ENCODE data around the gene AMBRA1.

The AMBRA1 gene

DNA sequence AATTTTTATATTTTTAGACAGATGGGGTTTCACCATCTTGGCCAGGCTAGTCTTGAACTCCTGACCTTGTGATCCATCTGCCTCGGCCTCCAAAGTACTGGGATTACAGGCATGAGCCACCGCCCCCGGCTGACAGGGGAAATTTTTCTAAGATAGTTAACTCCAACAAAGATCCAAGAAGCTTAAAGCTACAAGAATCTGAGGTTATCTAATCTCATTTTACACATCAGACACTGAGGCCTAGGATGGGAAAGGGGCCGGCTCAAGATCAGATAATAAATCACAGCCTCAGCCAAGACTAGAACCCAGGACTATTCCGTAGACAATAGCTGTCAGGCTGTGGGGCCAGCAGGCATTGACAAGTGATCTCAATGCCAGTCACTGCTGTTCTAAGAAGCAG lies 94.0 kb downstream of the AMBRA1 start:
- no peak for DNase-seq (ENCODE audit: extremely low read depth, low read depth)
- TF ChIP-seq, protein P1, sequence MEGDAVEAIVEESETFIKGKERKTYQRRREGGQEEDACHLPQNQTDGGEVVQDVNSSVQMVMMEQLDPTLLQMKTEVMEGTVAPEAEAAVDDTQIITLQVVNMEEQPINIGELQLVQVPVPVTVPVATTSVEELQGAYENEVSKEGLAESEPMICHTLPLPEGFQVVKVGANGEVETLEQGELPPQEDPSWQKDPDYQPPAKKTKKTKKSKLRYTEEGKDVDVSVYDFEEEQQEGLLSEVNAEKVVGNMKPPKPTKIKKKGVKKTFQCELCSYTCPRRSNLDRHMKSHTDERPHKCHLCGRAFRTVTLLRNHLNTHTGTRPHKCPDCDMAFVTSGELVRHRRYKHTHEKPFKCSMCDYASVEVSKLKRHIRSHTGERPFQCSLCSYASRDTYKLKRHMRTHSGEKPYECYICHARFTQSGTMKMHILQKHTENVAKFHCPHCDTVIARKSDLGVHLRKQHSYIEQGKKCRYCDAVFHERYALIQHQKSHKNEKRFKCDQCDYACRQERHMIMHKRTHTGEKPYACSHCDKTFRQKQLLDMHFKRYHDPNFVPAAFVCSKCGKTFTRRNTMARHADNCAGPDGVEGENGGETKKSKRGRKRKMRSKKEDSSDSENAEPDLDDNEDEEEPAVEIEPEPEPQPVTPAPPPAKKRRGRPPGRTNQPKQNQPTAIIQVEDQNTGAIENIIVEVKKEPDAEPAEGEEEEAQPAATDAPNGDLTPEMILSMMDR (IDR thresholded peaks at IDR 0.05; ENCODE audit: low read depth, low read length): no peak

DNA sequence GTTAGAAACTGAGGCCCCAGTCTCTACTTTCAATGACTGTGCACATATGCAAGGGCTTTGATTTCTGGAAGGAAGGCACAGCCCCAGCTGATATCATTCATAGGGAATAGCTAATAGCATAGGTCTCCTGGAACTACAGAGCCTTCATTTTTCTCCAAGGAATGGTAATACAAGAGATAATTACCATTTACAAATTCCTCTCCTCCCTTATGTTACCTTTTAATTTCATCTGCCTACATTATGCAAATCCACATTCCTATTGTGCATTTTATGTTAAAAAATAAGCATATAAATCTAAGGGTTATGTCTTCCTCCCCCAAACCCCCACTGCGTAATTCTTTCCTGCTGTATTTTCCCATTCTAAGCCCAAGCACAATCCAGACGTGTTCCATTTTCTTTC lies 94.9 kb downstream of the AMBRA1 start:
- TF ChIP-seq, protein P1 (IDR thresholded peaks at IDR 0.05; ENCODE audit: low read depth, low read length): no peak
- no peak for DNase-seq (ENCODE audit: extremely low read depth, low read depth)

DNA sequence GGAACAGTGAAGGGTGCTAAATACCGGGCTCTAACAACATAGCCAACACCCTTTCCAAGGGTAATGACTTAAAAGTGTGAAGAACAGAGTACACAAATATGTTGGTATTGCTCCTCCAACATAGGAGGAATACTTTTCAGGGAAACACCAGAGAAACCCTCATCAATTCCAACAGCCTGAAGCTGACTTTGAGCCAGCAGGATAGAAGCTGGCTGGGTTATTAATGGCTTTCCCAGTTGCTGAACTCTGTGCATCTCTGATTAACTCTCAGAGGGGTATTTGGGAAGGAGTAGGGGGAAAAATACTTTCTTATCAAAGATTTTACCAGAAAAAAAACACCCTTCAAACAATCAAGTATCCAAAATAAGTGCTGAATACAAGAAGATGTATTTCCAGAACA lies 95.6 kb downstream of the AMBRA1 start:
- TF ChIP-seq, protein P1 (IDR thresholded peaks at IDR 0.05; ENCODE audit: low read depth, low read length): no peak
- DNase-seq (ENCODE audit: extremely low read depth, low read depth): no peak

DNA sequence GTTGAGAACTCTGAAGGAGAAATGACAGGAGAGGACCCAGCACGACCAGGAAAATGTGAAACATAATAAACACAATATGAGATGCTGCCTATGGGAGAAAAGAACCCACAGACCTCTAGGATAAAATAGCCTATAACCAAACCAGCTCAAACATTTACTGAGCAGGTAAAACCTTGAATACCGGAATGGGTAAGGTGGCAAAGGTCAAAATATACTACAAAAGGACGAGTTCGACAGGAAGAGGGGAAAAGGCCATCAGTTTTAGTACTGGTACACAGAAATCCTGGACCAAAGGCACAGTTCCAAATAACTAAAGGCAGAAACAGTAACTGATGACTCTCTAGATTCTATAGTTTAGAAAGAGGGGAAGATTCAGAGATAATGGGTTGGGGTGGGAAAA lies 96.3 kb downstream of the AMBRA1 start:
- no peak for DNase-seq (ENCODE audit: extremely low read depth, low read depth)
- TF ChIP-seq, protein P1 (IDR thresholded peaks at IDR 0.05; ENCODE audit: low read depth, low read length): no peak

DNA sequence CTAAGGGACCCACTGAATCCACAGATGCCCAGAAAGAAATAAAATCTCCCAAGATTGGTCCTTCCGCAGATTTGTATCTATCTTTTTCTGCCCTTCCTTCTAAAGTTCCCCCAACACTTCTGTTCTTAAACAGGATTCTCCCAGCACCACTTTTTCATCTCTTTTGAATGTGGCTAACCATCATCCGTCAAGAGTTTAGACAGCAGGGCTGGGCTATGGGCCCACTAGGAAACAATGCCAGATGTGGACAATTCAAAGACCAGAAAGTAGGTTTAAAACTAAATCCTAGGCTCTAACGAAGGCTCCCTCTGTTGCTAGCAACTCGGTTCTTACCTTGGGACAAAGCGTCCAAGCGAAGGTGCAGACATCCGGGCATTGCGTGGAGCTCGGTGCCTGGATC lies 100.0 kb downstream of the AMBRA1 start:
- TF ChIP-seq, protein P1 (IDR thresholded peaks at IDR 0.05; ENCODE audit: low read depth, low read length): no peak
- DNase-seq (ENCODE audit: extremely low read depth, low read depth): no peak

DNA sequence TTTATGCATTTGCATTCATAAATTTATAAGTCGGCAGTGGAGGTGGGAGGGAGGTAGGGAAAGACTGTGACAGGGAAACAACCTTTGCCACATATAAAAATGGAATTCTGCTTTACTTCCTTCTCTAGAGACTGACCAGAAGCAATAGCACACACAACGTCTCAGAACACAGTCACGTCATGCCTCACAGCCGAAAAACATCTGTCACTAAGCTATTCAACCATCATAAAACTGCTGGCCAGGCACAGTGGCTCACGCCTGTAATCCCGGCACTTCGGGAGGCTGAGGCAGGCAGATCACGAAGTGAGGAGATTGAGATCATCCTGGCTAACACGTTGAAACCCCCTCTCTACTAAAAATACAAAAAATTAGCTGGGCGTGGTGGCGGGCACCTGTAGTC lies 101.3 kb downstream of the AMBRA1 start:
- DNase-seq (ENCODE audit: extremely low read depth, low read depth): no peak
- TF ChIP-seq, protein P1 (IDR thresholded peaks at IDR 0.05; ENCODE audit: low read depth, low read length): no peak

DNA sequence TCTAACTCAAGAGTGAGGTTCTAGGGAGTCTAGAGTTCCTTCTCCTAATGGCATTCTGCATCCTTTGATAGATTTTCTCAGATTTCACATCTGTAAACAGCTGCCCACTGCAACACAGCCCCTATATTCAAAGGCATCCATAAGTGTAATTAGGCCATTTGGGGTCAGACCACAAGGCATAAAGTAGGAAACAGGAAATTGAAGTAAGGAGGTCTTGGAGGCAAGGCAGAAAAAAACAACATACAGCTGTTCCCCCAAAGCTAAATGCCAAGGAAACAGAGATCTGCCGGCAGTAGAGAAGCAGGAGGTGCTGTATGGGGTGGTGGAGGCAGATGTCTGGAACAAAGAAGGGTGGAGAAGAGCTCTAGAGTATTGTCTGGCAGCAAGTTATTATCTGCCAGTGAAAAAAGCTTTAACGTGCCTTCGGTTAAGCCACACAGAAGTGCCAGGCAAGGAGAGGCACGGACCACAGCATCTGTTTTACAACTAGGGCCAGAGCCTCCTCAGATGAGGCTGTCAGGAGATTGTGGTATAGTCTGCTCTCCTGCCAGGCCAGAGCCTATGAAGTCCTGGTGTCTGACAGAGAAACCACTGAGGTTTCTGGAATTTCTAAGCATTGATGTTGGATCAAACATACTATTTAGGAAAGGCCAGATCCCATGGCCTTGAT lies 102.0 kb downstream of the AMBRA1 start:
- TF ChIP-seq, protein P1 (IDR thresholded peaks at IDR 0.05; ENCODE audit: low read depth, low read length): no peak
- DNase-seq (ENCODE audit: extremely low read depth, low read depth): no peak

All from AG09319 (cell line).